Measurements from ENCODE around the gene OBSCN.

Gene OBSCN

GRCh38 chr1:228307218-228308023, 99.6 kb downstream of the OBSCN start:
- no peak for ATAC-seq (replicated peaks)
- Mint-ChIP-seq H3K27ac (no peak overlapping the region), H3K36me3 (ENCODE audit: insufficient read depth) (no peaks in the 10 kb centered on the region), H3K9me3 (peaks cover 9 to 11% of the 10 kb centered on the region in 2 donors), H3K27me3 (peaks cover 0 to 6% of the 10 kb centered on the region in 2 donors), H3K4me3 (no peak overlapping the region), H3K4me1 (ENCODE audit: low read depth in 2 of 2) (no peaks in the 10 kb centered on the region)
- DNase-seq = no peak

- H3K9me3 Mint-ChIP-seq = peaks cover 4 to 5% of the 10 kb centered on the region in 2 donors
- DNase-seq (no peak), ATAC-seq (replicated peaks) (no peak)
- H3K27ac Mint-ChIP-seq = no peak overlapping the region
- peaks cover 0 to 6% of the 10 kb centered on the region in 2 donors for H3K27me3 Mint-ChIP-seq
- H3K36me3 Mint-ChIP-seq (ENCODE audit: insufficient read depth) = no peaks in the 10 kb centered on the region
- no peak overlapping the region for H3K4me3 Mint-ChIP-seq
- H3K4me1 Mint-ChIP-seq (ENCODE audit: low read depth in 2 of 2) = no peaks in the 10 kb centered on the region
Measured at GRCh38 chr1:228308085-228308601, 100.3 kb downstream of the OBSCN start.

- H3K27me3 Mint-ChIP-seq = peaks cover 0 to 6% of the 10 kb centered on the region in 2 donors
- DNase-seq = no peak
- H3K27ac Mint-ChIP-seq = no peak overlapping the region
- H3K4me1 Mint-ChIP-seq (ENCODE audit: low read depth in 2 of 2) = no peaks in the 10 kb centered on the region
- no peak overlapping the region for H3K4me3 Mint-ChIP-seq
- no peaks in the 10 kb centered on the region for H3K36me3 Mint-ChIP-seq (ENCODE audit: insufficient read depth)
- ATAC-seq (replicated peaks) = no peak
- H3K9me3 Mint-ChIP-seq = peaks cover 0 to 1% of the 10 kb centered on the region in 2 donors
Measured at GRCh38 chr1:228308628-228309325, 100.9 kb downstream of the OBSCN start.

GRCh38 chr1:228309326-228310067, 101.7 kb downstream of the OBSCN start:
- Mint-ChIP-seq H3K4me1 (ENCODE audit: low read depth in 2 of 2) (no peaks in the 10 kb centered on the region), H3K9me3 (no peaks in the 10 kb centered on the region), H3K27ac (no peak overlapping the region), H3K36me3 (ENCODE audit: insufficient read depth) (no peaks in the 10 kb centered on the region), H3K4me3 (no peak overlapping the region), H3K27me3 (peaks cover 0 to 6% of the 10 kb centered on the region in 2 donors)
- DNase-seq (no peak), ATAC-seq (replicated peaks) (no peak)

- DNase-seq (no peak), ATAC-seq (replicated peaks) (no peak)
- Mint-ChIP-seq H3K27ac (no peak overlapping the region), H3K9me3 (no peaks in the 10 kb centered on the region), H3K27me3 (peaks cover 0 to 6% of the 10 kb centered on the region in 2 donors), H3K4me1 (ENCODE audit: low read depth in 2 of 2) (no peaks in the 10 kb centered on the region), H3K4me3 (no peak overlapping the region), H3K36me3 (ENCODE audit: insufficient read depth) (no peaks in the 10 kb centered on the region)
Measured at GRCh38 chr1:228310162-228310792, 102.4 kb downstream of the OBSCN start.

GRCh38 chr1:228311091-228311490, 103.2 kb downstream of the OBSCN start:
- H3K4me3 Mint-ChIP-seq = no peak overlapping the region
- ATAC-seq (replicated peaks) (no peak), DNase-seq (no peak)
- H3K4me1 Mint-ChIP-seq (ENCODE audit: low read depth in 2 of 2) = no peaks in the 10 kb centered on the region
- no peak overlapping the region for H3K27ac Mint-ChIP-seq
- H3K9me3 Mint-ChIP-seq = no peaks in the 10 kb centered on the region
- H3K36me3 Mint-ChIP-seq (ENCODE audit: insufficient read depth) = no peaks in the 10 kb centered on the region
- peaks cover 0 to 6% of the 10 kb centered on the region in 2 donors for H3K27me3 Mint-ChIP-seq

GRCh38 chr1:228312136-228312764, 104.4 kb downstream of the OBSCN start:
- no peaks in the 10 kb centered on the region for H3K4me1 Mint-ChIP-seq (ENCODE audit: low read depth in 2 of 2)
- DNase-seq = no peak

GRCh38 chr1:228313536-228314277, 105.9 kb downstream of the OBSCN start:
- Mint-ChIP-seq H3K4me3 (no peak overlapping the region), H3K9me3 (no peaks in the 10 kb centered on the region), H3K4me1 (ENCODE audit: low read depth in 2 of 2) (no peaks in the 10 kb centered on the region), H3K27ac (no peak overlapping the region), H3K36me3 (ENCODE audit: insufficient read depth) (no peaks in the 10 kb centered on the region), H3K27me3 (peaks cover 0 to 2% of the 10 kb centered on the region in 2 donors)
- ATAC-seq (replicated peaks) (no peak), DNase-seq (no peak)

More at GRCh38 chr1:228312136-228312764, 104.4 kb downstream of the OBSCN start:
- no peak for ATAC-seq (replicated peaks)
- H3K27me3 Mint-ChIP-seq = peaks cover 0 to 6% of the 10 kb centered on the region in 2 donors
- no peak overlapping the region for H3K27ac Mint-ChIP-seq
- H3K9me3 Mint-ChIP-seq = no peaks in the 10 kb centered on the region
- no peaks in the 10 kb centered on the region for H3K36me3 Mint-ChIP-seq (ENCODE audit: insufficient read depth)
- no peak overlapping the region for H3K4me3 Mint-ChIP-seq

GRCh38 chr1:228314315-228314657, 106.4 kb downstream of the OBSCN start:
- no peak for DNase-seq
- H3K27ac Mint-ChIP-seq = no peak overlapping the region
- H3K4me3 Mint-ChIP-seq = no peak overlapping the region
- H3K9me3 Mint-ChIP-seq = no peaks in the 10 kb centered on the region
- no peaks in the 10 kb centered on the region for H3K27me3 Mint-ChIP-seq
- ATAC-seq (replicated peaks) = no peak
- no peaks in the 10 kb centered on the region for H3K36me3 Mint-ChIP-seq (ENCODE audit: insufficient read depth)
- H3K4me1 Mint-ChIP-seq (ENCODE audit: low read depth in 2 of 2) = no peaks in the 10 kb centered on the region

- no peak for ATAC-seq (replicated peaks)
- Mint-ChIP-seq H3K4me1 (ENCODE audit: low read depth in 2 of 2) (no peaks in the 10 kb centered on the region), H3K4me3 (no peak overlapping the region), H3K27ac (no peak overlapping the region), H3K9me3 (no peaks in the 10 kb centered on the region), H3K36me3 (ENCODE audit: insufficient read depth) (no peaks in the 10 kb centered on the region), H3K27me3 (no peaks in the 10 kb centered on the region)
- no peak for DNase-seq
Measured at GRCh38 chr1:228314658-228315483, 107.0 kb downstream of the OBSCN start.

- H3K36me3 Mint-ChIP-seq (ENCODE audit: insufficient read depth) = no peaks in the 10 kb centered on the region
- no peaks in the 10 kb centered on the region for H3K4me1 Mint-ChIP-seq (ENCODE audit: low read depth in 2 of 2)
- H3K27me3 Mint-ChIP-seq = no peaks in the 10 kb centered on the region
- no peak overlapping the region for H3K27ac Mint-ChIP-seq
- H3K9me3 Mint-ChIP-seq = no peaks in the 10 kb centered on the region
- ATAC-seq (replicated peaks) = no peak
- no peak for DNase-seq
- no peak overlapping the region for H3K4me3 Mint-ChIP-seq
Measured at GRCh38 chr1:228315484-228315944, 107.7 kb downstream of the OBSCN start.
